GM21737 (cell line): ENCODE results near the gene CASZ1.

Experiments
- ATAC-seq: cut with Tn5 transposase; IDR thresholded peaks from one replicate; pipeline ENCODE4 v1.9.1; 2021; ENCODE audit warnings: mild to moderate bottlenecking, moderate library complexity; ENCODE audit not compliant: unreplicated experiment

Gene CASZ1

DNA sequence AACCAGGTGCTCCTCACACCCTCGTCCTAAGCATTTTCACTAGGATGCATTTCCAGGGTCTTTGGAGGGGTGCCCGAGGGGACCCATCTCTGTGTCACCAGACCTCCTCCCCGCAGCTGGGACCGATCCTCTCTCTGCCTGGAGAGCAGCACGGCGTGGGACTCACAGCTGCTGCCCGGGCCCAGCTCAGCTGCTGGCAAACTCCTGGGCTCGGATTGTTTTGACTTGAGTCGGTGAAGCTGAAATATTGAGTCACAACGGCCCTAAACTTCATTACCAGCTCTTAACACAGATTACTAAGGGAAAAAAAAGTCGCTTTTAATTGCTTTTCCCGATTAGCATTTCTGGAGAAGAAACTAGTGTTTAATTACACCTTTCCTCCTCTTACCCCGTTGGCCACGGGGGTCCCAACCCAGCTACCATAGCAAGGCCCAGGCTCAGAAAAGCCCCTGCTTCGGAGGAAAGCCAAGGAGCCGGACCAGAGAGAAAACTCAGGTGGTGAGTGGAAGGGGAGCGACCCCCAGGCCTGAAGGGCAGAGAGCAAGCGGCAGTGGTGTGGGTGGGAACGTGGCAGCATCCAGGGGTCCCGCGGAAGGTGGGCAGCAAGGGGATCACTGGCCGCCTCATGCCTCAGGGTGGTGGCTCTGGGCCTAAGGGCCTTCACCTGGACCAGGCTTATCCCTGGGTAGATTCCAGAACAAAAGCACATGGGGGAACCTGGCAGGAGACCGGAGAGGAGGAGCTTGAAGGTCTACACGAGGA lies 41.7 kb downstream of the CASZ1 start:
- no peak for ATAC-seq

GRCh38 chr1:10753299-10753698 lies 43.1 kb downstream of the CASZ1 start:
- ATAC-seq: no peak

DNA sequence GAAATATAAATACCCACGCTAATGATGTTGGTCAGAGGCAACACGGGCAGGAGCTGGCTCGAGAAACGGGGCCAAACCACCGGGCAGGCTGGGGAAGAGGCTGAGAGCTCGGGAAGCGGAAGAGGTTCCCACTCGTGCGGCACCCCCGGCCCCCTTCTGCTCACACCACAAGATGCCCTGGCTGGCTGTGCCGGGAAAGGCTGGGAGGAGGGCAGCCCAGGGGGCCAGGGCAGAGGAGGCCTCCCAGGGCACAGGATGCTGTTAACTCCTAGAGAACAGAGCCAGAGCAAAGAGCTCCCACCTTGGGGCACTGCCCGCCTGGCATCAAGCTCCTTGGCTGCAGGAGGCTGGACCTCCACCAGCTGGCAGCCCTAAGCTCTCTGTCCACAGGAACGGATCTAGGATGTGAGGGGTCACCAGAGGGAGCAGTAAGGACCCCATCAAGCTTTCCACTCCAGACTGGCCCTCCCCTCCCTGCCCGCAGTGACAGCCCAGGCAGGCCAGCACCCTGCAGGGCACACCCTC lies 44.8 kb downstream of the CASZ1 start:
- ATAC-seq: no peak

GRCh38 chr1:10751160-10751559 lies 45.3 kb downstream of the CASZ1 start:
- ATAC-seq: no peak

GRCh38 chr1:10745886-10746455 lies 50.5 kb downstream of the CASZ1 start:
- no peak for ATAC-seq

DNA sequence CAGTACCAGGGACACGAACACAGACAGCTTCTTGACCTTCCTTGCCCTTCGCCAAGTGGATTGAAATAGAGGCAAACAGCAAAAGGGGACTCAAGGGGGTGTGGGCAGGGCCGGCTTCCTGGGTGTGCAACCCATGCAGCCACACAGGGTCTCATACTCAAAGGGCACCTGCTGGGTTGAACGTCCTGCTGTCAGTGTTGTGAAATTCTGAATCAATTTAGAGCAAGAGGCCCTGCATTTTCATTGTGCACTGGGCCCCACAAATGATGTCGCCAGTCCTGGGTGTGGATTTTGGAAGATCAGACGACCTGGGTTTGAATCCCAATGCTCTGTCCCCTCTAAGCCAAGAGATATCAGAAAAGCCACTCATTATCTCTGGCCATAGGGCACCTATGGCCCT lies 51.1 kb downstream of the CASZ1 start:
- no peak for ATAC-seq

- no peak for ATAC-seq
Measured at GRCh38 chr1:10744654-10745238, 51.7 kb downstream of the CASZ1 start.

DNA sequence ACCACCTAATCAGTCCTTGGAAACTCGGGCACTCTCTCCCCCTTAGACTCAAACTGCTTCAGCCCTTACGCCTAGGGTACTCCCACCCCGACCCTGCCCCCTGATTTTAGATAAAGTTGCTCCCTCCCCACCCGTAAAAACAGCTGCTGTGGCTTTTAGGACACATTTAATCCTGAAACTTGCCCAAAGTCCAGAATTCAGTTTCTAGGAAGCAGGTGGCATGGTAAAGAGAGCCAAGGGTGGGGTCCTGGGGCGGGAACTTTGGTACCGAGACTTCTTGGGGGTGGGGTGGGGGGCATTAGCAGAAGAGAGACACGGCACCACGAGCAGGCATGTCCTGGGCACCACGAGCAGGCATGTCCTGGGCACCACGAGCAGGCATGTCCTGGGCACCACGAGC lies 52.4 kb downstream of the CASZ1 start:
- no peak for ATAC-seq

GRCh38 chr1:10741696-10742095 lies 54.8 kb downstream of the CASZ1 start:
- ATAC-seq: no peak

GRCh38 chr1:10740123-10740522 lies 56.3 kb downstream of the CASZ1 start:
- no peak for ATAC-seq

- no peak for ATAC-seq
Measured at GRCh38 chr1:10739589-10739988, 56.9 kb downstream of the CASZ1 start.

DNA sequence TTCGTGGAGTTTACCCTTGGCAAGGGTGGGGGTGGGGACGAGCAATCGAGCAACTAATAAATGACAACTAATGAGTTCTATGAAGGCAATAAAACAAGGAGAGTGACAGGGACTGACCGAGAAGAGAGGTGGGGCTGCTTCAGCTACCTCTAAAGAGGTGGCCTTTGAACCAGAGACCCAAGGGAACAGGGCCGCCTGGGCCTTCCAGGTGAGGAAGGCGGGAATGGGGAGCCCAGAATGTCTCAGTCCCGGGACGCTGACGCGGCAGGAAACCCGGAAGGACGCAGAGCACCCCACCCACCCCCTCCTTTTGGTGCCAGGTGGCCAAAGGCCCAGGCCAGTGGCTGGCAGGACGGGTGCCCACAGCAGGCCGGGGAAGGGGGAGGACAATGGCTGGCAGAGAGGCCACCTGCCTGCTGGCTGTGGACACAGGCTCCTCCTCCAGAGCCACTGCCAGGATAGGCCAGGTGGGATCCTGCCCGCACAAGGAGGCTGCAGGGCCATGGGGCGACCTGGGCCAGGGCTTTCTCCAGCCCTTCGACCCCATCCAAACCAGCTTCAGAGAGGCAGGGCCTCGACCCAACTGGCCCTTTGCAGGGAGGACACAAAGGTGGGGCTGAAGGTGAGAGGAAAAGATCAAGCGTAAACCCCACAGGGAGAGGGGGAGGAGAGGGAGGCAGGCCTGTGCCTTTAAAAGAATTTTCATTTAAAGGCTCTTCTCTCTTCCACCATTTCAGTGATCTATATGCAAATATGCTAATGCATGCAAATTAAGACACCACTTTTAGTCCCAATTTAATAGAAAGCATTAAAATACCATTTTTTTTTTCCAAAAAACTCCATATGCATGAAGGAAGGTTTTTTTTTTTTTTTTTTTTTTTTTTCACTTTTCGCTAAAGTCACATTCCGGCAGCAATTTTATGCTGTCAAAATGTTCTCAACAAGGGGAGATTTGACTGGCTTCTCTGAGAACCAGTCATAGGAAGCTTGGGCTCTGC lies 58.1 kb downstream of the CASZ1 start:
- no peak for ATAC-seq

DNA sequence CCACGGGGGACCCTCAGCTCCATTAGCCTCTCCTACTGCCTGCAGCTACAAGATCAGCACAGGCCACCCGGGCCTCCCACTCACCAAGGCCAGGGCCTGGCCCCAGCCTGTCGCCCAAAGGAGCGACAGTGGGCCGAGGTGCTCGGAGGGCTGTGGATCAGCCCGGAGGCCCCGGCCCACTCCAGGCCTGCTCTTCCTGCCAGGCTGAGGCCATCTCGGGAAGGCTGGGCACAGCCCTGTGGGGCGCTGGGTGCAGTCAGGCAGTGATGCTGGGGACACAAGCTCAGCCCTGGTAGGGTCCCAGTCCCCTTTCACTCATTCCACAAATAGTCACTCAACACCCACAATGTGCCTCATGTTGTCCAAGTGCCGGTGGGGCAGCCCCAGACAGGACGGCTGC lies 58.8 kb downstream of the CASZ1 start:
- ATAC-seq: no peak

- no peak for ATAC-seq
Measured at GRCh38 chr1:10736634-10737586, 59.5 kb downstream of the CASZ1 start.

- no peak for ATAC-seq
Measured at GRCh38 chr1:10735563-10736305, 60.7 kb downstream of the CASZ1 start.

DNA sequence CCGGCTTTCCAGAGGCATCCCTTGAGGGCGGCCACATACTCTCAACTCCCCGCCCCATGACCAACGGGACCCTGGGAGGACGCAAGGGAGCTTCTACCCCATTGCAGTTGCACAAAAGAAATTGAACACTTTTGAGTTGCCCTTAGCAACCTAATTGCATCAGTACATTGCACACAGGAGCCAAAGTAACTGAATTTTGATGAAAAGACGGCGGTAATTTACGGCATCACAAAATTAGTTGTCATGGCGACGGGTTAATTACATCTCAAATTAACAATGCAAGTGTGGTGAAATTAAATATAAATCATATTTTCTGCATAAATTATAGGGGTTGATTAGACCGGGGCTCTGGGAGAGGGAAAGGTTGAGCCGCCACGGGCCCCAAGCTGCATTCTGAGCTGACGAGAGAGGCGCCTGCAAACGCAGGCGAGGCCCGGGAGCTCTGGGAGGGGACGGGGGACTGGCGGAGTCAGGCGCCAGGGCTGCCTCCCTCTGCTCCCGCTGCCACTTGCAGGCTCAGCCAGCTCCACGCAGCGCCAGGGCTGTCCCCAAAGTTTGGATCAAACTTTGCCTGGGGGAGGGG lies 61.4 kb downstream of the CASZ1 start:
- no peak for ATAC-seq

- no peak for ATAC-seq
Measured at GRCh38 chr1:10734375-10734774, 62.1 kb downstream of the CASZ1 start.

DNA sequence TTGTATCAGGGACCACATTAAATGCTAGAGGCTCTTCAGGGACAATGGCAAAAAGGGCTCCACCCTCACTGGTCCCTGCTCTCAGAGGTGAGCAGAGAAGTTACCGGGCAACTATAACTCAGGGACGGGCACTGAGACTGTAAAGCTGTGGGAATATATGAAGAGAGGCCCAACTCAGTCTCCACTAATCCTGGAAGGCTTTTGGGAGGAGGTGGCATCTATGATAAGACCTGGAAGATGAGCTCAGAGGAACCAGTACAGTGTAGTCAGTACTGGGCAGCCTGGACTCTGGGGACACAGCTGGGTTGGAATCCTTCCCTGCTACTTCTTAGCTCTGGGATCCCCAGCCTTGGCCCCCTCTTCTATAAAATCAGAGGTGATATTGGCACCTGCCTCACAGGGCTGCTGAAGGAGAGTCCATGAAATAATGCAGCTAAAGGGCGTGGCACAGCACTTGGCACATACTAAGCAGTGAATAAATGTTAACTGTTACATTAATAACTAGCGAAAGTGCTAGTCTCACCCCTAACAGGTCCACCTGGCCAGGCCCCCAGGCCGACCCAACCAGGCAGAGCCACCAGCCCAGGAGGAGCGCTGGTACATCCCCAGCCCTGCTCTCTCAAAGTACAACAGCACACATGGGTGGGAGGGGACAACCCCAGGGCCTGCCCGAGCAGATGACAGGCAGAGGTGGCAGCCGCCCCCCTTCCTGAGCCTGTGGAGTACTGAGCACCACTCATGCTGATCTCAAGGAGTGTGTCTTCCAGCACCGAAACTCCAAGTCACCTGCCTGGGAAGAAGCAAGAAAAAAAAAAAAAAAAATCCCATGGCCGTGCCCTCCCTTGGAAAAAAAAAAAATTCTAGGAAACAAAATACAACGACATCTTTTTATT lies 62.7 kb downstream of the CASZ1 start:
- ATAC-seq: no peak
